ENCODE measurements around the gene EPHX1. TPM values are rescaled to one million over a fixed set of nuclear protein-coding genes. Genes with fewer than 3 reads are reported as not detected.

EPHX1 gene
- total RNA-seq, 5 donors from 2014 or later (not counting 1 experiment from before 2014, with no cell fraction given): 0.98 to 5.2 (median 3.7) TPM

DNA sequence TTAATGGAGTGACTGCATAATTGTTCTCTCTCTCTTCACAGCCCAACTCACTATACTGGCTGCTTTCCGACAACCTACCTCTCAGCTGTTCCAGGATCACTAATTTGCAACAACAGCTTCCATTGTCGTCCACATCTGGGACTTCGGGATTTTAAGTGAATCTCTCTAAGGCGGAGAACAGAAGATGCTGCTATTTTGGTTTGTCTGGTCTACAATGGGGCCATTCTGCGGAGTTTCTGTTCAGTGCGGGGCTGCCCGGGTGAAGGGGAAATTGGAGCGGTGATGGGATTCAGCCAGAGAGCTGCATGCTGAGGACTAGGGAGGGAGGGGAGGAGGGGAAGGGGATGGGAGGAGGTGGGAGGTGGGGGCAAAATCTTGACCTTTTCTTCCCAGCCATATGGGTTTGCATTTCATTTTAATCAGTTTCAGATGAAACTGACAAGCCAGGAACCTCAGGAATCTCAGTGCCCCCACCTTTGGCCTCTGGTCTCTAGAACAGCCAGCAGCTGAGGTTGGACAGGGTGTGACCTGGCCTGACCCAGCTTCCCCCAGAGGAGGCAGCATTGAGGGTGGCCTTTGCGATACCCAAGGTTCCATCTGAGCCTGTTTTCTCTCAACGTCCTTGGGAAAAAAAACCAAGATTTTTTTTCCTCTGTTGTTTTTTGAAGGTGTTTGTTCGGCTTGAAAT, 39.2 kb upstream of the EPHX1 start:
- ChIA-PET POLR2A (interaction anchor here in 1 of 2 donors (0.6 kb wide), 2 partner anchors 8 to 73 kb away, joined by 3 to 8 read pairs; no protein-coding TSS in a partner anchor), CTCF (no interaction called here)
- Histone ChIP-seq H3K36me3 (ENCODE audit: control insufficient read depth in 2 of 2, extremely low read depth in 1 of 2, insufficient read depth in 1 of 2, low read length in 1 of 2) (no peaks in the 10 kb centered on the region), H3K9me3 (no peaks in the 10 kb centered on the region), H3K27ac (ENCODE audit: low read length) (no peak overlapping the region), H3K4me1 (ENCODE audit: control insufficient read depth in 1 of 2, extremely low read depth in 1 of 2, insufficient read depth in 2 of 2, low read length in 2 of 2) (peaks cover 0 to 2% of the 10 kb centered on the region in 2 experiments), H3K4me3 (ENCODE audit: control insufficient read depth in 1 of 2, extremely low read depth in 1 of 2, low read length in 1 of 2) (no peak overlapping the region), H3K27me3 (replicated peaks in 1 of 2; ENCODE audit: control insufficient read depth in 2 of 2, extremely low read depth in 1 of 2, insufficient read depth in 2 of 2, low read length in 1 of 2) (peaks cover 0 to 17% of the 10 kb centered on the region in 2 experiments)
- ATAC-seq (replicated peaks in 1 of 4): no peak
- 100% methylated on average over 1 of the region's 11 CpGs for WGBS (ENCODE audit: insufficient coverage)
- Mint-ChIP-seq H3K36me3 (no peaks in the 10 kb centered on the region), H3K27me3 (peaks cover 0 to 2% of the 10 kb centered on the region in 2 donors), H3K27ac (no peak overlapping the region), H3K4me1 (peaks cover 6 to 19% (median 8%) of the 10 kb centered on the region in 3 donors), H3K9me3 (no peaks in the 10 kb centered on the region), H3K4me3 (no peak overlapping the region)
- DNase-seq: no peak

DNA sequence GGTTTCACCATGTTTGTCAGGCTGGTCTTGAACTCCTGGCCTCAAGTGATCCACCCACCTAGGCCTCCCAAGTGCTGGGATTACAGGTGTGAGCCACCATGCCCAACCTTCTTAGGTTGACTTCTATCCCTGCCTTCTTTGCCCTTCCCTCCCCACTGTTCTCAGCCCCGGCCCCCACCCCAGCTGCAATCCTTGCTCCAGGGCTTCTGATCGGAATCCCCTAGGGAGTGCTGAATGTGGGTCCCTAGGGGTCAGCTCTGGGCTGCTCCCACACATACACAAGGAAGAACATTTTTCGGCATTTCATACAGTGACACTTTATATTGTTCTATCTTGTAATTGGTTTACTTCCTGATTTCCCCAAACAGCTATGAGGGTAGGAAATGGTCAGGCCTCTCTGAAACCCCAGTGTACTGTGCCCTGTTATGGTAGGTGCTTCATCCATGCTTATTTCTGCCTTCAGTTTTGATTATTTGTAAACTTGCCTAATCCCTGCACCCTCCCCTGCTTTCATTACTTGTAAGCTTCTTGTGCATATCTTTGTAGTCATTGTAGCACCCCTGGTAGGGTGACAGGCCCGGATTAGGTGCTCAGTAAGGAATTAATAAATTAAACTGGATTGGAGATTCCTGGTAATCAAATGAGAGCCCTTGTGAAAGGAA, 38.1 kb upstream of the EPHX1 start:
- Mint-ChIP-seq H3K36me3 (no peaks in the 10 kb centered on the region), H3K9me3 (no peaks in the 10 kb centered on the region), H3K27ac (no peak overlapping the region), H3K4me1 (peaks cover 6 to 19% (median 8%) of the 10 kb centered on the region in 3 donors), H3K4me3 (no peak overlapping the region), H3K27me3 (no peaks in the 10 kb centered on the region)
- DNase-seq (no peak), ATAC-seq (replicated peaks in 1 of 4) (no peak)
- WGBS (ENCODE audit: insufficient coverage): no CpG with 5 or more reads among the region's 4 CpGs
- peaks cover 7 to 11% of the 10 kb centered on the region in 2 experiments for H3K4me1 ChIP-seq (ENCODE audit: control insufficient read depth in 1 of 2, extremely low read depth in 1 of 2, insufficient read depth in 2 of 2, low read length in 2 of 2)
- H3K27me3 ChIP-seq (replicated peaks in 1 of 2; ENCODE audit: control insufficient read depth in 2 of 2, extremely low read depth in 1 of 2, insufficient read depth in 2 of 2, low read length in 1 of 2): peaks cover 0 to 13% of the 10 kb centered on the region in 2 experiments
- no peaks in the 10 kb centered on the region for H3K36me3 ChIP-seq (ENCODE audit: control insufficient read depth in 2 of 2, extremely low read depth in 1 of 2, insufficient read depth in 1 of 2, low read length in 1 of 2)
- ChIA-PET CTCF (no interaction called here), POLR2A (no interaction called here)
- no peaks in the 10 kb centered on the region for H3K9me3 ChIP-seq
- H3K4me3 ChIP-seq (ENCODE audit: control insufficient read depth in 1 of 2, extremely low read depth in 1 of 2, low read length in 1 of 2): no peak overlapping the region
- no peak overlapping the region for H3K27ac ChIP-seq (ENCODE audit: low read length)

DNA sequence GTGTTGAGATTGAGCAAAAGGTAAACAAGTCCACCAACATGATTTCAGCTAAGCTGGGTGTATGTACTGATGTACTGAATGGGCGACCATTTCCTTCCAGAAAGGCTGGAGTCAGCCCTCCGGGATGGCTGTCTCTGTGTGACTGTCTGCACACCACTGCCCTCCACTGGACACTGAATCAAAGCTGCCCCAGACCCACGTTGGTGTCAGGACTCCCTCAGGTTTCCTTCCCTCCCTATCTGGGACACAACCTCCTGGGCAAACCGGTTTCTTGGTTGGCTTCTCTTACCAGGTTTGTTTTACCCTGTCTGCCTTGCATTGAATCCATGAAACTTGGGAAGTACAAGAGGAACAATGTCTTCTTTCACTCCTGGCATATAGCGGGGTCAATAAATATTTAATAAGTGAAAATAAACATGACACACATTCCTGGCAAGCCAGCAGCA, 37.6 kb upstream of the EPHX1 start:
- ATAC-seq (replicated peaks in 1 of 4): no peak
- no peaks in the 10 kb centered on the region for H3K36me3 ChIP-seq (ENCODE audit: control insufficient read depth in 2 of 2, extremely low read depth in 1 of 2, insufficient read depth in 1 of 2, low read length in 1 of 2)
- Mint-ChIP-seq H3K4me3 (no peak overlapping the region), H3K4me1 (peaks cover 6 to 19% (median 8%) of the 10 kb centered on the region in 3 donors), H3K27me3 (no peaks in the 10 kb centered on the region), H3K9me3 (no peaks in the 10 kb centered on the region), H3K36me3 (no peaks in the 10 kb centered on the region), H3K27ac (no peak overlapping the region)
- ChIA-PET CTCF (no interaction called here), POLR2A (interaction anchor here in 1 of 2 donors (0.5 kb wide), 1 partner anchor 170 kb away, joined by 7 read pairs; no protein-coding TSS in a partner anchor)
- H3K9me3 ChIP-seq: no peaks in the 10 kb centered on the region
- WGBS (ENCODE audit: insufficient coverage): 24% methylated on average over 3 of the region's 5 CpGs
- no peak overlapping the region for H3K27ac ChIP-seq (ENCODE audit: low read length)
- peaks cover 12 to 15% of the 10 kb centered on the region in 2 experiments for H3K4me1 ChIP-seq (ENCODE audit: control insufficient read depth in 1 of 2, extremely low read depth in 1 of 2, insufficient read depth in 2 of 2, low read length in 2 of 2)
- DNase-seq: peak in 5 of 35 experiments; percentile 3 to 26 (median 8)
- H3K4me3 ChIP-seq (ENCODE audit: control insufficient read depth in 1 of 2, extremely low read depth in 1 of 2, low read length in 1 of 2): no peak overlapping the region
- H3K27me3 ChIP-seq (replicated peaks in 1 of 2; ENCODE audit: control insufficient read depth in 2 of 2, extremely low read depth in 1 of 2, insufficient read depth in 2 of 2, low read length in 1 of 2): peaks cover 0 to 9% of the 10 kb centered on the region in 2 experiments

DNA sequence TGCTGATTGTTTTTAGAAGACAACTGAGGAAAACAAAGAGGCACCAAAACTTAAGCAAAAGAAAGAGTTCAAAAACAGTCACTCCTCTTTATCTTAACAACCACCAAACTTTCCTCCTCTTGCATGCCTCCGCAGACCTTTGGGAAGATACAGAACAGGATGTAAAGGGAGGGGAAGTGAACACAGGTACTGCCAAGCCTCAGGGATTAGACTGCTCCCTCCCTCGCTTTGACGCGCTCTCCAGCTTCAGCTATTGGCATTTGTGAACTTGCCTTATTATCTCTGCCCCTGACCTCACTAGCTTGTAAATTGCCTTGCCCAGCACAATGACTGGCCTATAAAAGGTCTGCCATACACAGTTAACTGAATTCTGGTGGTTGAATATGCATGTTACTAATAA, 37.1 kb upstream of the EPHX1 start:
- Histone ChIP-seq H3K9me3 (no peaks in the 10 kb centered on the region), H3K4me1 (ENCODE audit: control insufficient read depth in 1 of 2, extremely low read depth in 1 of 2, insufficient read depth in 2 of 2, low read length in 2 of 2) (peaks cover 14 to 15% of the 10 kb centered on the region in 2 experiments), H3K4me3 (ENCODE audit: control insufficient read depth in 1 of 2, extremely low read depth in 1 of 2, low read length in 1 of 2) (no peak overlapping the region), H3K36me3 (ENCODE audit: control insufficient read depth in 2 of 2, extremely low read depth in 1 of 2, insufficient read depth in 1 of 2, low read length in 1 of 2) (no peaks in the 10 kb centered on the region), H3K27me3 (replicated peaks in 1 of 2; ENCODE audit: control insufficient read depth in 2 of 2, extremely low read depth in 1 of 2, insufficient read depth in 2 of 2, low read length in 1 of 2) (peaks cover 0 to 4% of the 10 kb centered on the region in 2 experiments), H3K27ac (ENCODE audit: low read length) (no peak overlapping the region)
- POLR2A ChIA-PET: interaction anchor here (0.5 to 0.6 kb wide), 4 partner anchors 11 to 170 kb away, joined by 3 to 7 read pairs (median 4); partner anchors contain the start of gene EPHX1 (in 1 of the 2)
- DNase-seq (no peak), ATAC-seq (replicated peaks in 1 of 4) (no peak)
- H3K36me3 Mint-ChIP-seq: no peaks in the 10 kb centered on the region
- CTCF ChIA-PET: interaction anchor here in 1 of 2 donors (0.6 to 0.7 kb wide), 2 partner anchors 85 to 294 kb away, joined by 3 to 5 read pairs; no protein-coding TSS in a partner anchor
- H3K4me1 Mint-ChIP-seq: peaks cover 6 to 19% (median 8%) of the 10 kb centered on the region in 3 donors
- no peaks in the 10 kb centered on the region for H3K9me3 Mint-ChIP-seq
- no peak overlapping the region for H3K4me3 Mint-ChIP-seq
- no peaks in the 10 kb centered on the region for H3K27me3 Mint-ChIP-seq
- WGBS (ENCODE audit: insufficient coverage): 80% methylated on average over 2 of the region's 4 CpGs
- no peak overlapping the region for H3K27ac Mint-ChIP-seq

DNA sequence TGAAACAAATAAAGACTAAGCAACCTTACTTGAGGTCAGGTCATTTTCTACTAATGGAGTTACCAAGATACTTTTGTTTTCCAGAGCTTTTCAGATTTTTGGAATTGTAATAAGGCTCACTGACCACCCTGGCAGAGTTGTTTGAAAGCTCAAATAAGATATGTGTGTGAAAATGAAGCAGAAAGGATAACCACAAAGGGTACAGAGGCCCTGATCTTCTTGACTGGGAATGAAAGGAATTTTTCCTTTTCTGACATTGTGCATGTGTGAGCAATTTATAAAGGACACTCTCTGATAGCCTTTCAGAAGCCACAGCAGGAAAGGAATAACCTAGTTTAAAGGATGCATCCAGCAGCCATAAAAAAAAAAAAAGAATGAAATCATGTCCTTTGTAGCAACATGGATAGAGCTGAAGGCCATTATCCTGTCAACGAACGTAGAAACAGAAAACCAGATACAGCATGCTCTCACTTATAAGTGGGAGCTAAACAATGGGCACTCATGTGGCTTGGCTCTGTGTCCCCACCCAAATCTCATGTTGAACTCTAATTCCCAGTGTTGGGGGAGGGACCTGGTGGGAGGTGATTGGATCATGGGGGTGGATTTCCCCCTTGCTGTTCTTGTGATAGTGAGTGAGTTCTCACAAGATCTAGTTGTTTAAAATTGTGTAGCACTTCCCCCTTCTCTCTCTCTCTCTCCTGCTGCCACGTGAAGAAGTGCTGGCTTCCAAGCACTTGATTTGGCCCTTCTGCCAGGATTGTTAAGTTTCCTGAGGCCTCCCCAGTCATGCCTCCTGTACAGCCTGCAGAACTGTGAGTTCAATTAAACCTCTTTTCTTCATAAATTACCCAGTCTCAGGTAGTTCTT, 35.4 kb upstream of the EPHX1 start:
- Histone ChIP-seq H3K4me3 (ENCODE audit: control insufficient read depth in 1 of 2, extremely low read depth in 1 of 2, low read length in 1 of 2) (no peak overlapping the region), H3K27ac (ENCODE audit: low read length) (no peak overlapping the region), H3K4me1 (ENCODE audit: control insufficient read depth in 1 of 2, extremely low read depth in 1 of 2, insufficient read depth in 2 of 2, low read length in 2 of 2) (peaks cover 19 to 24% of the 10 kb centered on the region in 2 experiments), H3K9me3 (no peaks in the 10 kb centered on the region), H3K27me3 (replicated peaks in 1 of 2; ENCODE audit: control insufficient read depth in 2 of 2, extremely low read depth in 1 of 2, insufficient read depth in 2 of 2, low read length in 1 of 2) (no peaks in the 10 kb centered on the region), H3K36me3 (ENCODE audit: control insufficient read depth in 2 of 2, extremely low read depth in 1 of 2, insufficient read depth in 1 of 2, low read length in 1 of 2) (no peaks in the 10 kb centered on the region)
- H3K27me3 Mint-ChIP-seq: no peaks in the 10 kb centered on the region
- no peaks in the 10 kb centered on the region for H3K9me3 Mint-ChIP-seq
- peaks cover 16 to 19% (median 17%) of the 10 kb centered on the region in 3 donors for H3K4me1 Mint-ChIP-seq
- WGBS (ENCODE audit: insufficient coverage): 90% methylated on average over 2 of the region's 3 CpGs
- POLR2A ChIA-PET: interaction anchor here in 1 of 2 donors (0.6 kb wide), 2 partner anchors 17 to 1410 kb away, joined by 3 to 4 read pairs; no protein-coding TSS in a partner anchor
- peak overlapping the region in 1 of 2 donors; percentile 64 for H3K27ac Mint-ChIP-seq
- no peak for DNase-seq
- CTCF ChIA-PET: interaction anchor here in 1 of 2 donors (0.7 kb wide), 1 partner anchor 913 kb away, joined by 4 read pairs; no protein-coding TSS in a partner anchor
- ATAC-seq (replicated peaks in 1 of 4): no peak
- no peak overlapping the region for H3K4me3 Mint-ChIP-seq
- no peaks in the 10 kb centered on the region for H3K36me3 Mint-ChIP-seq
